WI38 (cell line): ENCODE measurements around the gene FAF1.
"Not testable (repeated sequence)": the region's sequence is repeated elsewhere in the genome, so short reads cannot be mapped to it uniquely, and the experiment has no call there.

Experiments
- H3K4me3 ChIP-seq: 2 replicates; pipeline ENCODE4 v1.5.1; 2011; ENCODE audit warnings: low read depth, mild to moderate bottlenecking, control low read depth, low read length
- CTCF ChIP-seq: IDR thresholded peaks from 2 replicates; pipeline ENCODE4 v1.5.1; 2012; ENCODE audit warnings: low read depth, mild to moderate bottlenecking, control low read depth, low read length

The FAF1 gene

GRCh38 chr1:50934838-50935237, 25.2 kb downstream of the FAF1 start:
- TF ChIP-seq CTCF = no peak

GRCh38 chr1:50933770-50934169, 26.3 kb downstream of the FAF1 start:
- H3K4me3 ChIP-seq = not testable (repeated sequence)

More at GRCh38 chr1:50934838-50935237, 25.2 kb downstream of the FAF1 start:
- H3K4me3 ChIP-seq = no peak overlapping the region

GRCh38 chr1:50932043-50932442, 28.0 kb downstream of the FAF1 start:
- H3K4me3 ChIP-seq = not testable (repeated sequence)

DNA sequence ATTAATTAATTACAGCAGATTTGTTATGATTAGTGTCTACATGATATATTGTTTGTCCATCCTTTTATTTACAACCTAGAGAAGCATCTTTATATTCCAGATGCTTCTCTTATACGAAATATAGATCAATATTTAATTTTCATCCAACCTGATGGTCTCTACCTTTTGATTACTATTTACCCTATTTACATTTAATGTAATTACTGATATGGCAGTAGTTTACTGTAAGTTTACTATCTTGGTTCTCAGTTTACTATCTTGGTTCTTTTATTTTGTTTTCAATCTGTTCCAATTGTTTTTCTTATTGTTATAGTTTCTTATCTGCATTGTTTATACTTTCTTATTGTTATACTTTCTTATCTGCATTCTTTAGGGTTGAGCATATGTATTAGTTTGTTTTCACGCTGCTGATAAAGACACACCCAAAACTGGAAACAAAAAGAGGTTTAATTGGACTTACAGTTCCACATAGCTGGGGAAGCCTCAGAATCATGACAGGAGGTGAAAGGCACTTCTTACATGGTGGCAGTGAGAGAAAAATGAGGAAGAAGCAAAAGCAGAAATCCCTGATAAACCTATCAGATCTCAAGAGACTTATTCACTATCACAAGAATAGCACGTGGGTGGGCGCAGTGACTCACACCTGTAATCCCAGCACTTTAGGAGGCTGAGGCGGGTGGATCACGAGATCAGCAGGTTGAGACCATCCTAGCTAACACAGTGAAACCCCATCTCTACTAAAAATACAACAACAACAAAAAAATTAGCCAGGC, 28.9 kb downstream of the FAF1 start:
- no peak for TF ChIP-seq CTCF
- no peak overlapping the region for H3K4me3 ChIP-seq

DNA sequence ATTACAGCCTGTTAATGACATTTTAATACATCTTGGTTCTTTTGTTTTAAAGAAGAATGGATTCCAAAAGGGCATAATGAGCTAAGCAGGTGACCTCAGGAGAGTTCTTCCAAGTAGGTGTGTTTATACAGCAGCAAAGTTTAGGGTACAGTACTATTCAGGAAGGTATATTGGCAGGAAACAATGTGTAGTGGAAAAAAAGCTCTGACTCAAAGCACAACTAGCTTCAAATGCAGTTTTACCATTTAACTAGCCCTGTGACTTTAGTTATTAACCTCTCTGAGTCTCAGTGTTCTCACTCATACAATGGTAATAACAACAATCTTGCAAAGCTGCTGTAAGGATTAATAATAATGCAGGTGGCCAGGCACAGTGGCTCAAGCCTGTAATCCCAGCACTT, 29.9 kb downstream of the FAF1 start:
- no peak overlapping the region for H3K4me3 ChIP-seq

GRCh38 chr1:50929376-50929958, 30.6 kb downstream of the FAF1 start:
- TF ChIP-seq CTCF = peak; percentile 32; the same call in 1 of the 2 replicates
- no peak overlapping the region for H3K4me3 ChIP-seq

More for the DNA sequence above, 29.9 kb downstream of the FAF1 start:
- no peak for TF ChIP-seq CTCF

- no peak for TF ChIP-seq CTCF
- no peak overlapping the region for H3K4me3 ChIP-seq
Measured at GRCh38 chr1:50923564-50923963, 36.5 kb downstream of the FAF1 start.

GRCh38 chr1:50921029-50921428, 39.0 kb downstream of the FAF1 start:
- H3K4me3 ChIP-seq = no peak overlapping the region
- TF ChIP-seq CTCF = no peak
